ENCODE results near the gene THAP7. TPM values are rescaled to one million over a fixed set of nuclear protein-coding genes. Genes with fewer than 3 reads are reported as not detected.
"Not testable (repeated sequence)": the region's sequence is repeated elsewhere in the genome, so short reads cannot be mapped to it uniquely, and the experiment has no call there.

Gene THAP7
- total and polyA plus RNA-seq, 5 experiments from 2014 or later, result 31.7 to 70.5 (median 55.5) TPM

DNA sequence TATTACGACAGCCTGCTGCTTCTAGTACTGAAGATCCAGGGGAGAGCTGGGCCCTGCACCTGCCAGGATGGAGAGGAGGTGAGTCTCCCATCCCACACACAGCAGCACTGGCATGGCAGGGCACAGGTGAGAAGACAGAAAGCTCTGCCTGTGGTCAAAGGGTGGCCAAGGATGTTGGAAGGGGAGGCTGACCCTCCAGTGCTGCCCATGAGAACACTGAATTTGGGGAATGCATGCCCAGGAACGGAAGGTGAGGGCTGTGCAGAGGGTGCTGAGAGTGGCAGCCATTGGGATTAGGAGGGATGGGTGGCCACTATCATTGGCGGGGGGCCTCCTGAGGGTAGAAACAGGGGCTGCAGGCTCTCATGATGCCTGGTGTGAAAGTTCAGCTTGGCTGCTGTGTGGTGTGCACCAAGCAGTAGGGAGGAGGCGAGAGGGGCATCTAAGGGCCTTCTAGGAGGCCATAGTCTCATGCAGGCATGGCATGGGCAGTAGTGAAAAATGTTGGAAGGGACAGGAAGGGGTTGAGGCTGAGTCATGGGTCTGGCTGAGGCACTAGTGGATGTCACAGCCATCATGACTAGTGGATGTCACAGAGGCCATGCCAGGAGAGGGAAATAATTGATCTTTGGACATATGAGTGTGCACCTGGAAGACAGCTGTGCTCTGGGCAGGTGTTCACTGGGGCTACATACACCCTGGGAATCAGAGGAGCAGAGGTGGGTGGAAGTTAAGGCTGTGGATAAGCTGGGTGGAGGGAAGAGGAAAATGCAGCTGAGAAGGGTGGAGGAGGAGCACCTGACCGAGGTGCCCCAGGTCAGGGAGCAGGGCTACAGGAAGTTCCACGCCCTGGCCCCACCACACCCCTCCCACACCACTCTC is 41.3 kb upstream of the THAP7 start:
- H3K27ac Mint-ChIP-seq, result peak overlapping the region in 8 of 10 donors; percentile 25 to 97 (median 52)
- ATAC-seq (no peak), DNase-seq (no peak)
- peaks cover 10 to 44% (median 16%) of the 10 kb centered on the region in 5 donors for H3K27me3 Mint-ChIP-seq
- POLR2A ChIA-PET, result interaction anchor here (0.6 to 1.1 kb wide), 2 partner anchors 18 to 54 kb away, joined by 7 read pairs; no protein-coding TSS in a partner anchor
- peaks cover 15 to 33% (median 29%) of the 10 kb centered on the region in 4 donors for H3K4me1 Mint-ChIP-seq
- H3K36me3 Mint-ChIP-seq, result no peaks in the 10 kb centered on the region
- H3K4me3 Mint-ChIP-seq, result peak overlapping the region in 8 of 10 donors; percentile 10 to 62 (median 30)
- H3K9me3 Mint-ChIP-seq, result peaks cover 0 to 2% (median 0%) of the 10 kb centered on the region in 9 donors

DNA sequence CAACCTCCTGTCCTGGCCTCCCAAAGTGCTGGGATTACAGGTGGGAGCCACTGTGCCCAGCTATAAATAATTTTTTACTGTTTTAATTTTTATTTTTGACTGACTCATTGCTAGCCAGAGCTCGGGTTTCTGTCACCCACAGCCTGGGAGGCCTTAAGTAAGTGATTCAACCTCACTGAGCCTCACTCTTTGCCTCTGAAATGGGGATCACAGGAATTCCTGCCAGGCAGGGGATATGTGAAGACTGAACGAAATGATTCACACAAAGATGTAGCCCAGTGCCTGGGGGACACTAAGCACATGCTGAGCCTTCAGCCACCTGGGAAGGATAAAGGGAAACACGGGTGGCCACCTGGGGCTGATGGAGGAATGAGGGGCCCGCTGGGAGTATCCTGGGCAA is 40.0 kb upstream of the THAP7 start:
- POLR2A ChIA-PET, result no interaction called here
- no peaks in the 10 kb centered on the region for H3K36me3 Mint-ChIP-seq
- no peak overlapping the region for H3K4me3 Mint-ChIP-seq
- DNase-seq, result no peak
- peaks cover 15 to 33% (median 29%) of the 10 kb centered on the region in 4 donors for H3K4me1 Mint-ChIP-seq
- H3K9me3 Mint-ChIP-seq, result peaks cover 0 to 2% (median 0%) of the 10 kb centered on the region in 9 donors
- peaks cover 10 to 44% (median 16%) of the 10 kb centered on the region in 5 donors for H3K27me3 Mint-ChIP-seq
- ATAC-seq, result no peak
- peak overlapping the region in 1 of 10 donors; percentile 75 for H3K27ac Mint-ChIP-seq

DNA sequence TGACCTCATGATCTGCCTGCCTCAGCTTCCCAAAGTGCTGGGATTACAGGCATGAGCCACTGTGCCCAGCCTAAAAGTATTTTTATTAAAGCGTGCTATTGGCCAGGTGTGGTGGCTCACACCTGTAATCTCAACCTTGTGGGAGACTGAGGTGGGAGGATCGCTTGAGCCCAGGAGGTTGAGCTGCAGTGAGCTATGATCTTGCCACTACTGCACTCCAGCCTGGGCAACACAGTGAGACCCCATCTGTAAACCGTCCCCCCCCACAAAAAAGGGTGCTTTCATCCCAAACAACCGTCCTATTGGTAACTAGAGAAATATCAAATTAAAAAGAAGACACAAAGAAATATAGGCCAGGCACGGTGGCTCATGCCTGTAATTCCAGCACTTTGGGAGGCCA is 37.2 kb upstream of the THAP7 start:
- H3K36me3 Mint-ChIP-seq, H3K4me3 Mint-ChIP-seq, ATAC-seq, H3K9me3 Mint-ChIP-seq, DNase-seq, POLR2A ChIA-PET: not testable (repeated sequence)
- Mint-ChIP-seq H3K27ac (peak overlapping the region in 1 of 10 donors; percentile 7), H3K27me3 (peaks cover 10 to 35% (median 16%) of the 10 kb centered on the region in 5 donors), H3K4me1 (peaks cover 5 to 15% (median 11%) of the 10 kb centered on the region in 4 donors)

DNA sequence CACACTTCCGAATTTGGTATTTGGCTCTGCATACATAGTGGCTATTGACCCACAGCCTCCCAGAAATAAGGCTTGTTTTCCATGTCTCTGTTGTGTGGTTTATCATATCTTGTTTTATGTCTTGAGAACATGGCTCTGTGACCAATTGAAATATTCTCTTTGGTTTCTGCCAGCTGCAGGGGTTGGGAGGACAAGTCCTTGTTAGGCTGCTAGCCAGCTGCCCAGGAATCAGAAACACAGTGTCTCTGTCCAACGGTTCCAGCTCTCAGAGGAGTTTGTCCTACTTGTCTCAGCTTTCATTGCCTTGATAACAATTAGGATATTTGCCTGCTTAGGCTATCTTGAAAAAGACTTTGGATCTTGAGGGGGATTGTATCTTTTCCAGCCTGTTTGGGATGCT is 36.5 kb upstream of the THAP7 start:
- Mint-ChIP-seq H3K4me3 (no peak overlapping the region), H3K27ac (no peak overlapping the region), H3K4me1 (peaks cover 3 to 8% (median 5%) of the 10 kb centered on the region in 4 donors), H3K36me3 (no peaks in the 10 kb centered on the region), H3K9me3 (no peaks in the 10 kb centered on the region), H3K27me3 (peaks cover 9 to 30% (median 12%) of the 10 kb centered on the region in 5 donors)
- POLR2A ChIA-PET, result no interaction called here
- ATAC-seq (no peak), DNase-seq (no peak)

DNA sequence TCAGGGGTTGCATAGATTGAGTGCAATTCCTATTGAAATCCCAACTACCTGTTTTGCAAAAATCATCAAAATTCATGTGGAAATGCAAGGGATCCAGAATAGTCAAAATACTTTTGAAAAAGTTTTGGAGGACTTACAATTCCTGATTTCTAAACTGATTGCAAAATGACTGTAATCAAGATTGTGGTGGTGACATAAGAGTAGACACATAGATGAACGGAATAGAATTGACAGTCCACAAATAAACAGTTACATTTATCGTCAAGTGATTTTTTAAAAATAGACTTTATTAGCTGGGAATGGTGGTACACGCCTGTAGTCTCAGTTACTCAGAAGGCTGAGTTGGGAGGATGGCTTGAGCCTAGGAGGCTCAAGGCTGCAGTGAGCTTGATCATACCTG is 33.1 kb upstream of the THAP7 start:
- no peak for ATAC-seq
- H3K4me3 Mint-ChIP-seq, result no peak overlapping the region
- H3K4me1 Mint-ChIP-seq, result peaks cover 0 to 27% (median 10%) of the 10 kb centered on the region in 4 donors
- no peaks in the 10 kb centered on the region for H3K36me3 Mint-ChIP-seq
- no peak overlapping the region for H3K27ac Mint-ChIP-seq
- peaks cover 4 to 26% (median 17%) of the 10 kb centered on the region in 5 donors for H3K27me3 Mint-ChIP-seq
- DNase-seq, result no peak
- H3K9me3 Mint-ChIP-seq, result no peaks in the 10 kb centered on the region
- POLR2A ChIA-PET, result no interaction called here

DNA sequence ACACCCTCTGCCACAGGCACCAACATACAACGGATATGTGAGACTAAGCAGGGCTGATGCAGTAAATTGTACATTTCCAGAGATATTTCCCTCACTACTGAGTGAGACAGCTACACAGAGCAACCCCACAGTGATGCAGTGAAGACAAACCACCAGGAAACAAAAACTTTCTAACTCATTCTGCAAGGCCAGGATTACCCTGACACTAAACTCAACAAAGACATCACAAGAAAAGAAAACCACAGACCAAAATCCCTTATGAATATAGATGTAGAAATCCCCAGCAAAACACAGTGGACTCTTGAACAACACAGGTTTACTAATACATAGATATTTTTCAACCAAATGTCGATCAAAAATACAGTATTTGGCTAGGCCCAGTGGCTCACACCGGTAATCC is 32.0 kb upstream of the THAP7 start:
- no peak for DNase-seq
- ATAC-seq, result no peak
- Mint-ChIP-seq H3K9me3 (no peaks in the 10 kb centered on the region), H3K4me3 (no peak overlapping the region), H3K27ac (peak overlapping the region in 1 of 10 donors; percentile 11), H3K27me3 (peaks cover 0 to 26% (median 14%) of the 10 kb centered on the region in 5 donors), H3K36me3 (no peaks in the 10 kb centered on the region), H3K4me1 (peaks cover 0 to 30% (median 13%) of the 10 kb centered on the region in 4 donors)
- POLR2A ChIA-PET, result no interaction called here

DNA sequence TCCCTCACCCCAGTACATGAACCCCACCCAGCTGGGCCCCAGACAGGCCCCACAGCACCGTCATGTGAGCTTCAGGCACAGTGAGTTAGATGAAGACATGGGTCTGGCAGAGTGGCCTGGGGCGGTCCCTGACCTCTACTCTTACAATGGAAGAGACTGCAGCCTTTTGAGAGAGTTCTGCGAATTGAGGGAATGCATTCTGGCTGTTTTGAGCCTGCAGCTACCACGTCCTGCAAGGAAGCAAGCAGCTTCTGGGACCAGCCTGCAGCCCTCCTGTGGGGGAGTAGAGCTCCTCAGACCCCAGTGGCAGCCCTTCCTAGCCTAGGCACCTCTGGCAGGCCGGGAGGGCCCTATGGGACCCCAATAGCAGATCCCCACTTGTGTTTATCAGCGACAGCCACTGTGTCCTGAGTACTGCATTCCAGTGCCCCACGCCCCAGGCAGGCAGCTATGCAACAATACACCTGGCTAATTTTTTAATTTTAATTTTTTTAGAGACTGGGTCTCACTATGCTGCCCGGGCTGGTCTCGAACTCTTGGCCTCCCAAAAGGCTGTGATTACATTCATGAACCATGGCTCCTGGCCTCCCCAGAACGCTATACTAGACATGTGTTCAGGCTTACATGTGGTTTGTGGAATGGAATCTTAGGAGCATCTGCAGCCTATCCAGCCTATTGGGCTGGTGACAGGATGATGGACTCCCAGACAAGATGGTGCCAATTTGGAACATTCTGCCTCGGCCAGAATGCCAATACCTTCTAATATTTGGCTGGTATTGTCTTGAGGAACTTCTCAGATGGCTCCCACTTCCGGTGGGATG is 31.2 kb upstream of the THAP7 start:
- POLR2A ChIA-PET, result no interaction called here
- Mint-ChIP-seq H3K27me3 (peaks cover 0 to 22% (median 11%) of the 10 kb centered on the region in 5 donors), H3K4me1 (peaks cover 0 to 30% (median 13%) of the 10 kb centered on the region in 4 donors), H3K27ac (peak overlapping the region in 2 of 10 donors; percentile 13 to 37), H3K36me3 (no peaks in the 10 kb centered on the region), H3K4me3 (peak overlapping the region in 8 of 10 donors; percentile 10 to 77 (median 72)), H3K9me3 (no peaks in the 10 kb centered on the region)
- ATAC-seq (no peak), DNase-seq (peak in 1 of 10 donors; percentile 44)

DNA sequence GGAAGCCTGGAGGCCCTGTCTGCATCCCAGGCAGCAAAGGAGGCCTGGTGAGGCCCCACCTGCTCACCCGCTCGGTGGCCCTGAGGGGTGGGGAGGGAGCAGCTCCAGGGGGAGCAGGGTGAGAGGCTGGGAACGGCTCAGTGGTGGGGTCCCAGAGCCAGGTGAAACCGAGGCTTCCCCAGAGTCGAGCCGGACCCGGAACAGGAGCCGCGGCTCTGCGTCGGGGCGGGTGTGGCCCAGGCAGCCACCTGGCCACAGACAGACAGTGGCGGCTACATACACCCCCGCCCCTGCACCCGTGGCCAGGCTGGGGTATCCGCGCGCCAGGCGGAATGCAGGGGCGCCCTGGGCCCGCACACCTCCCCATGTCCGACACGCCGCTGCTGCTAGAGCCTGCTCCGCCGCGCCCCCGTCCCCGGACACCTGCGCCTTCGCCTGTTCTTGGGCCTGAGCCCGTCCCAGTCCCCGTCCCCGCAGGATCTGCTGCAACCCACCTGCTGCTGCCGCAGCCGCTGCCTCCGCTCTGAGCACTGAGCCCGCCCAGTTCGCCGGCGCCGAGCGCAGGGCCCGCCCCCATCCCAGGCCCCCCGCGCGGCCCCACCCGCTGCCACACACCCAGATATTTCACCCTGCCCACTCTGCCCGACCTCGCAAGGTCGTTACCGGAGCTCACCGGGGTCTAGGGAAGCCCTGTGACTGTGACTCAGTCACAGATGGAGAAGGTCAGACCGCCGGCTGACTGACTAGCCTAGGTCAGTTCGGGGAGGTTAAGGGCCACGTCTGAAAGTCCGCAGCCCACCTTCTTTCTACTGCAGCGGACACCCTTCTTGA is 30.3 kb upstream of the THAP7 start, which contains the start of gene SLC7A4:
Gene SLC7A4, minus strand, starts transcription at position 525 of the 831 bp plus-strand sequence. CDS start 749 bp downstream, outside the sequence.
- DNase-seq (peak in 6 of 10 donors; percentile 9 to 63 (median 37)), ATAC-seq (peak; percentile 92 to 95)
- H3K4me1 Mint-ChIP-seq, result peaks cover 0 to 30% (median 13%) of the 10 kb centered on the region in 4 donors
- no peaks in the 10 kb centered on the region for H3K36me3 Mint-ChIP-seq
- no peaks in the 10 kb centered on the region for H3K9me3 Mint-ChIP-seq
- POLR2A ChIA-PET, result interaction anchor here (0.6 to 0.9 kb wide), 2 partner anchors 30 to 132 kb away, joined by 4 read pairs; partner anchors contain the start of gene THAP7
- peaks cover 0 to 22% (median 11%) of the 10 kb centered on the region in 5 donors for H3K27me3 Mint-ChIP-seq
- peak within 1 kb of the TSS in 5 of 10 donors; percentile 12 to 47 (median 37) for H3K27ac Mint-ChIP-seq
- peak within 1 kb of the TSS; percentile 50 to 82 (median 72) for H3K4me3 Mint-ChIP-seq

DNA sequence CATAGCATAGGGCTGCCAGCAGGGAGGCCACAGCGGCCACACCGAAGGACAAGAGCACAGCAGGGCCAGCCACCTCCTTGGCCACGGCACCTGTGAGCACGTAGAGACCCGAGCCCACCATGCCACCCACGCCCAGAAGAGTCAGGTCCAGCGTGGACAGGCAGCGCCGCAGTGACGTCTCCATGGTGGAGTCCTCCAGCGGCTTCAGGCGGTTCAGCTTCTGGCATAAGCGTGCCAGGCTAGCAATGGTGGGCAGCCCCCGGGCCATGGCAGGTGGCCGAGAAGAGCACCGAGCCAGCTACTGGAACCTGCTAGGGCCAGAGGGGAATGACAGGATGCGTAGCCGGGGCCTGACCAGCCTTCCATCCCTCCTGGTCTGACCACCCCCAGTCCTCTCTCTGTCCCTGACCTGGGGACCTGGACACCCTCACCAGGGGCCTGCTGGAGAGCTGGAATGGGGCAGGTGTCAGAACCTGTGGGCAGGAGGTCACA is 29.7 kb upstream of the THAP7 start:
- DNase-seq (peak in 1 of 10 donors; percentile 42), ATAC-seq (no peak)
- Mint-ChIP-seq H3K36me3 (no peaks in the 10 kb centered on the region), H3K27me3 (peaks cover 0 to 22% (median 11%) of the 10 kb centered on the region in 5 donors), H3K4me3 (peak overlapping the region in 7 of 10 donors; percentile 50 to 78 (median 74)), H3K27ac (peak overlapping the region in 2 of 10 donors; percentile 12 to 43), H3K4me1 (peaks cover 0 to 30% (median 18%) of the 10 kb centered on the region in 4 donors), H3K9me3 (no peaks in the 10 kb centered on the region)
- POLR2A ChIA-PET, result interaction anchor here (0.9 kb wide), 1 partner anchor 29 kb away, joined by 4 read pairs; the partner anchor contains the start of gene THAP7

DNA sequence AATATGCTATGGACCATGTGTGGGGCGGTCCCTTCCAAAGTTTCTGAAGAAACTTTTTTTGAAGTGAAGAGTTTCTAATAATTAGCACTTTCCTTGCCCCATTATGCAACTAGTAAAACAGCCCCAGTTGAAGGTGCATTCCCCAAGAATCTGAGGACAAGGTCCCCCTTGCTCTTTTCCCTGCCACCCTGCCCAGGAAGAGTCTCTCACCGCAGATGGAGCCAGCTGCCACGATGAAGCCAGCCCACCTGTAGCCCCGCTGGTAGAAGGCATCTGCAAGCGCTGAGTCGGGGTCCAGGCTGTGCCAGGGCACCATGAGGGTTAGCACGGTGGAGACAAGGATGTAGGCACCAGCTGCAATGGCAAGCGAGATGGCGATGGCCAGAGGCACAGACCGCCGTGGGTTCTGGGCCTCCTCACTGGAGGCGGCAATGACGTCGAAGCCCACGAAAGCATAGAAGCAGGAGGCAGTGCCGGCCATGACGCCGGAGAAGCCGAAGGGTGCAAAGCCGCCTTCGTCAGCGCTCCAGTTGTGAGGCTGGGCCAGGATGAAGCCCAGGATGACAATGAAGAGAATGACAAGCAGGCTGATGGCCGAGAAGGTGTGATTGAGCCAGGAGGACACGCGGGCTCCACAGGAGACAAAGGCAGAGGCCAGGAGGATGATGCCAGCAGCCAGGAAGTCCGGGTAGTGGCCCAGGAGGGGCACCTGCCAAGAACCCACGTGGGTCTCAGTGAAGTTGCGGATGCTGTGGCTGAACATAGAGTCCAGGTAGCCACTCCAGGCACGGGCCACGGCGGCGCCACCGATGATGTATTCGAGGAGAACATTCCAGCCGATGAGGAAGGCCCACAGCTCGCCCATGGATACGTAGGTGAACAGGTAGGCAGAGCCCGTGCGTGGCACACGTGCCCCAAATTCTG is 29.0 kb upstream of the THAP7 start:
- Mint-ChIP-seq H3K36me3 (no peaks in the 10 kb centered on the region), H3K27me3 (peaks cover 0 to 22% (median 11%) of the 10 kb centered on the region in 5 donors), H3K9me3 (no peaks in the 10 kb centered on the region), H3K4me1 (peaks cover 4 to 34% (median 21%) of the 10 kb centered on the region in 4 donors), H3K4me3 (peak overlapping the region in 8 of 10 donors; percentile 22 to 78 (median 61)), H3K27ac (peak overlapping the region in 3 of 10 donors; percentile 19 to 47 (median 33))
- POLR2A ChIA-PET, result no interaction called here
- peak in 1 of 10 donors; percentile 53 for DNase-seq
- ATAC-seq, result no peak

Data from naive thymus-derived CD8-positive, alpha-beta T cell (primary cell).